GM19238 (cell line): ENCODE results near the gene PDGFA.

ENCODE experiments used
- DNase-seq: peaks from one replicate; pipeline ENCODE4 v3.0.0; 2011; ENCODE audit warnings: low spot score; ENCODE audit not compliant: insufficient read length

The PDGFA gene

DNA sequence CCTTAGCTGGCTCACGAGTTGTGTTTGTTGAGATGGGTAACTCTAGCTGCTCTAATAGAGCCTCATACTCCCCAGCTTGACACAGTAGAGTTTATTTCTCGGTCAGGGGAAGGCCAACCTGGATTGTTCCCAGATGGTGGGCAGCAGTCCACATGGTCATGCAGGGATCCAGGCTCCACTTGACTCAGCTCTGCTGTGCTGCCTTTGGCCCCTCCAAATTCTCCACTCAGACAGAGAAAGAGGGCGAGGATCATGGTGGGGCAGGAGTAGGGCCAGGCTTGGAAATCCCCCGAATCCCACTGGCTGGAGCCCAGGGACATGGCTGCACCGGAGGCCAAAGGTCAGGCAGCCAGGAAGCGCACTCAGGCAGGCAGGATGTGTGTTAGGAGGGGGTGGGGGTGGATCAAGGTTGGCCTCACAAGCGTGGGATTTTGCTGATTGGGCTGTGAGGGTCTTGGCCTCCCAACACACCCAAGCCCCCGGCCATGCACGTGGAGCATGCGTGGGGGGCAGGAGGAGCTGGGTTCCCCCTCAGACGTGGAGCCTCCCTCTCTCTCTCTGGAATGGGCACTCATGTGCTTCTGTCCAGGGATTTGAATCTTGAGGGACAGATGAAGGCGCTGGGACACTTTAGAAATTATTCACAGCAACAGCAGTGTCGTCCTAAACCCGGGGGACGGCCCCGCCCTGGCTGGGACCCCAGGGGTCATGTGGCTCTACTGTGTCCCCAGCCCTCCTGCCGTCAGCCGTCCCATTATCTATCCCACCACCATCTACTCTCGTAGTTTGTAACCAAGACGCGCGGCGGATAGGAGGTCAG is 44.8 kb downstream of the PDGFA start:
- DNase-seq: no peak

DNA sequence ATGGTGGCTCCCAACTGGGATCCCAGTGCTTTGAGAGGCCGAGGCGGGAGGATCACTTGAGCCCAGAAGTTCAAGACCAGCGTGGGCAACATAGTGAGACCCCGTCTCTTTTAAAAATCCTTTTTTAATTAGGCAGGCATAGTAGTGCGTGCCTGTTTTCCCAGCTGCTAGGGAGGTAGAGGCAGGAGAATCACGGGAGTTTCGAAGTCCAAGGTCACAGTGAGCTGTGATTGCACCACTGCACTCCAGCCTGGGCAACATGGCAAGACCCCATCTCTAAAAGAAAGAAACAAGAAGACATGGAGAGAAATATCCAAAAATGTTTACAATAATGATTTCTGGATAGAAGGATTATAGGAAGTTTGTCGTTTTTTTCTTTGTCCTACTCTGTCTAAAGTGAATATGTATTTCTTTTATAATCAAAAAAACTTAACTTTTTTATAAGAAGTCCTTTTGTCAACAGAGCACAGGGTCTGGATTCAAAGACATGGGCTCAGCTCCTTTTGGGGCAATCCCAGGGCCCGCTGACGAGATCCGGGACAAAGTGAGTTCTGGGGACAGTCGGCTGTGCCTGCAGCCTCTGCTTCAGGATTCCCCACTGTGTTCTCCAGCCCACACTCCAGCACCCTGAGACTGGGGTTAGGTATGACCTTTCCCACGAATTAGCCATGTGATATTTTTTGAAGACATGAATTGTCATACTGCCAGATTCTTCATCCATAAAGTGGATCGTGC is 45.6 kb downstream of the PDGFA start:
- DNase-seq: no peak

- no peak for DNase-seq
Measured at GRCh38 chr7:473211-473734, 46.4 kb downstream of the PDGFA start.

- DNase-seq: no peak
Measured at GRCh38 chr7:472640-472957, 47.0 kb downstream of the PDGFA start.

- DNase-seq: no peak
Measured at GRCh38 chr7:471866-472639, 47.6 kb downstream of the PDGFA start.

- DNase-seq: no peak
Measured at GRCh38 chr7:471191-471865, 48.3 kb downstream of the PDGFA start.

GRCh38 chr7:469563-469961 is 50.1 kb downstream of the PDGFA start:
- no peak for DNase-seq

DNA sequence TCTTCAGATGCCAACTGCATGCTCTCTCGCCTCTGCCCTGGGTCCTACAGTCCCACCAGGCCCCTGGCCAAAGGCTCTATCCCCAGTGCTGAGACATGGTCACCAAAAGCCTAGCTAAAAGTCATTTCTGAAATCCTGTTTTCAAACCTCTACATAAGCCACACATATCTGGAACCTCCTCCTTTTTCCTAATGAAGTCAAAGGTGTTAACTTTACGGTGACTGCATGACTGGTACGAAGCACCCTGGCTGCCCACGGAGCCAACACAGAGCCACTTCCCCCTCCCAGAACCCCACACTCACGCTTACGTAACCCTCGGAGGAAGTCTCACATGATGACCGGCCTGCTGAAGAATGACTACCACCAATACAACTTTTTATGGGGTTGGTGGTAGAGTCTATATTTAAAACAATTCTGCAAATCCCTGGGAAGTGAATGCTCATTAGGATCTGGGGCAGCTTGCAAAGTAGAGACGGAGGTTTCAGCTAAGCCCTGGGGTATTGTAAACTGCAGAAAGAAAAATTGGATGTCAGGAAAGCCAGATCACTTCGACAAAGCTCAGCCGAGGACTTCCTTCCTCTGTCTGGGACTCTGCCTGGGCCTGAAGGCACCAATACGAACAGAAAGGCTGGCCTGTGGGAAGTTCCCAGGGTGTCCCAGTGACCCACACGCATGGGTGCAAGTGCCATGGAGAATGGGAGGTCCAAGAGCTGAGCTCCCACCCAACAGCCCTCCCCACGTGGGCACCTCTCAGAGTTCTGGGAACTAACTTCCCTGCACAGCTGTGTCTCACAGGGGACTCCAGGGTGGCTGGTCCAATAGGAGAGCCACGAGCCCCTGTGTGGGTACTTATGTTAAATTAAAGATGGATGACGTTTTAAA is 50.7 kb downstream of the PDGFA start:
- no peak for DNase-seq

DNA sequence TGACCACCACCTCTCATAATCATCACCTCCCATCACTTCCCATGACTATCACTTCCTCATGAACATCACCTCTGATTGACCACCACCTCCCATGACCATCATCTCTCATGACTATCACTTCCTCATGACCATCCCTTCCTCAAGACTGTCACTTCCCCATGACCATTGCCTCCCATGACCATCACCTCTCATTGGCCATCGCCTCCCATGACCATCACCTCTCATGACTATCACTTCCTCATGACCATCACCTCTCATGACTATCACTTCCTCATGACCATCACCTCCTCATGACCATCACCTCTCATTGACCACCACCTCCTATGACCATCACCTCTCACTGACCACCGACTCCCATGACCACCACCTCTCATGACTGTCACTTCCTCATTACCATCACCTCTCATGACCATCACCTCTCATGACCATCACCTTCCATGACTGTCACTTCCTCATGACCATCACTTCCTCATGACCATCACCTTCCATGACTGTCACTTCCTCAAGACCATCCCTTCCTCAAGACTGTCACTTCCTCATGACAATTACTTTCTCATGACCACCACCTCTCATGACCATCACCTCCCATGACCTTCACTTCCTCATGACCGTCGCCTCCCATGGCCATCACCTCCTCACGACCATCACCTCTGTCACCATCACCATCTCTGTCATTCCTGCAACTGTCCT is 51.6 kb downstream of the PDGFA start:
- DNase-seq: no peak

DNA sequence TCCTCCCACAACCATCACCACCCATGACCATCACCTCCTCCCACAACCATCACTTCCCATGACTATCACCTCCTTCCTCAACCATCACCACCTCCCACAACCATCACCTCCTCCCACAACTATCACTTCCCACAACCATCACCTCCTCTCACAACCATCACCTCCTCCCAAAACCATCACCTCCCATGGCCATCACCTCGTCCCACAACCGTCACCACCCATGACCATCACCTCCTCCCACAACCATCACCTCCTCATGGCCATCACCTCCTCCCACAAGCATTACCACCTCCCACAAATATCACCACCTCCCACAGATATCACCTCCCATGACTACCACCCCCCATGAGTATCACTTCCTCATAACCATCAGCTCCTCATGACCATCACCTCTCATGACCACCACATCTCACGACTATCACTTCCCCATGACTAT is 52.2 kb downstream of the PDGFA start:
- no peak for DNase-seq

GRCh38 chr7:466465-467191 is 53.0 kb downstream of the PDGFA start:
- DNase-seq: no peak

- no peak for DNase-seq
Measured at GRCh38 chr7:465710-466400, 53.8 kb downstream of the PDGFA start.

GRCh38 chr7:464454-465401 is 54.9 kb downstream of the PDGFA start:
- DNase-seq: no peak

- no peak for DNase-seq
Measured at GRCh38 chr7:463817-464453, 55.7 kb downstream of the PDGFA start.

DNA sequence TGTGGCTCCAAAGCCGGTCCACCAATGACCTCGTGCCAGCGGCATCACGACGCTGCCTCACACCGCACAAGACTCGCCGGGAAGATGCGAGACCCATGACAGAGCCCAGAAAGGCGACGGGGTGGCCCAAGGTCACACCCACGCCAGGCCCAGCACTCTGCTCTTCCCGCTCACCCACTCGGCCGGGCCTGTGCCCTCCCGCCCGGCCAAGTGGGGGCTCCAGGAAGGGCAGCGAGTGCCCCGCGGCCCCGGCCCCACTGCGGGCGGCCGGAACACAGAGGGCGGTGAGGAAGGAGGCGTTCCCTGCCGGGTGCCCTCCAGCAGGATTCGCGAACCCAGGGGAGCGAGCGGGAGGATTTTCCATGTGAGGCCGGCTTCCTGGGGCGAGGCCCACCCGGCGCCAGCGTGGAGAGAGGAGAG is 56.3 kb downstream of the PDGFA start:
- no peak for DNase-seq

- no peak for DNase-seq
Measured at GRCh38 chr7:462173-463103, 57.2 kb downstream of the PDGFA start.
